GM21619 (cell line): ENCODE measurements around the gene ARMC3.
A peak's percentile ranks its signal among the peaks of the same experiment; 100 is the strongest.
"Not testable (repeated sequence)": the region's sequence is repeated elsewhere in the genome, so short reads cannot be mapped to it uniquely, and the experiment has no call there.

Experiments used
- ATAC-seq: cut with Tn5 transposase; IDR thresholded peaks from one replicate; pipeline ENCODE4 v1.9.1; 2021; ENCODE audit not compliant: unreplicated experiment

Gene ARMC3

GRCh38 chr10:22927661-22928403, at the start of gene ARMC3:
Gene ARMC3, plus strand, starts transcription at chr10:22928053. Its CDS starts 3,944 bp downstream, at chr10:22931997.
- ATAC-seq: peak; percentile 62

DNA sequence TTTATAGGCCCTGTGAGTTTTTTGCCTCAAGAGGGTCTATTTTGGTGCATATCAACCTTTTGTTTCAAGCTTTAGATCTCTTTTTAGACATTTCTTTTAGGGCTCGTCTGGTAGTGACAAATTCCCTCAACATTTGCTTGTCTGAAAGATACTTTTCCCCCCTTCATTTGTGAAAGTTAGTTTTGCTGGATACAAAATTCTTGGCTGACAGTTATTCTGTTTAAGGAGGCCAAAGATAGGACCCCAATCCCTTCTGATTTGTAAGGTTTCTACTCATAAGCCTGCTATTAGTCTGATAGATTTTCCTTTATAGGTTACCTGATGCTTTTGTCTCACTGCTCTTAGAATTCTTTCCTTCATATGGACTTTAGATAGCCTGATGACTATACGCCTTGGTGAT, 36.1 kb upstream of the ARMC3 start:
- no peak for ATAC-seq

DNA sequence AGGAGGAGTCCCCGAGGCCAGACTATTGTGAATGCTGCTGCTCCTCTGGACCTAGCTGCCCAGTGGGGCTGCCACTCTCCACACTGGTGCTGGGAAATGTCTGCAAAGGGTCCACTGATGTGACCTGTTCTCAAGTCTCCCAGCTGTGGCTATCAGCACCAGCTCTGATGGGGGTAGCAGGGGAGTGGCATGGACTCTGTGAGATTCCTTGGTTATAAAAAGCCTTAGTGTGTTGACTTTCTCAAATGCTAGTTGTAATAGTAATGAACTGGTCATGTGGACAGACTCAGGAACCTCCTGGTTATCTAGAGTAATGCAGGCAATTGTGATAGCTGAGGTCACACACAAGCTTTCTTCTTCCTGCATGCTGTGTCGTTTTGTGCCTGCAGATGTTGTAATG, 34.1 kb upstream of the ARMC3 start:
- ATAC-seq: no peak

DNA sequence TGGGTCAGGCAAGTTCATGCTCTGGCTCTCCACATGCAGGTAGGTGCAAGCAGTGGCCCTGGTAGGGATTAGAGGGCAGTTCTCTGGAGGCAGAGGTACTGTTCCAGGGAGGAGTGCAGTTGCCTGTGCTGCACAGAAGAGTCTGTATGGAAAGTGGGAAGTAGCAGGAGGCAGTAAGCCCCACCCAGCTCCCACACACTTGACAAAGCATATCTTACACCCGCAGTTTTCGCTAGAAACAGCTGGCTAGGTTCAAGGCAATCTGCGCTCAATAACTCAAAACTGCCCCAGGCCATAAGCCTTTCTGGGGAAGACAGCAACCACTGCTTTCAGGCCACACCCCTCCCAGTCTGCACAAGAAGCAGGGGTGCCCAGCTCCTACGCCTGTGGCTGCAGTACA, 33.1 kb upstream of the ARMC3 start:
- no peak for ATAC-seq

DNA sequence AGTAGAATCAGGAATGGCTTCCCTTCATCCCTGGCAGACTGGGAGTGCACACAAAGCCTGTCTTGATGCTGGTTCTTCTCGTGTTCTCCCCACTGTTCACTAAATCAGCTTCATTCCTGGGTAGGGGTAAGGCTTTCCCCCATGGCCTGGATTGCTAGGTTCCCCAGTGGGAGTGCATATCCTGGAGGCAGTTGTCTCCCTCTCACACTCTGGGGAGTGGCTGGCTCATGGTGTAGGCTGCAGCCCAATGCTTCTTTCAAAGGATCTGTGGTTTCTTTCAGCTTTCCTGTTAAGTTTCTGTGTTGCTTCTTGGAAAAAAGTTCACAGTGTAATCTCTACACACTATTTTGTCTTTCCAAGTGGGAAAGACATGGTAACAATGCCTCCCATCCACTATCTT, 32.6 kb upstream of the ARMC3 start:
- no peak for ATAC-seq

GRCh38 chr10:22897371-22897770, 30.5 kb upstream of the ARMC3 start:
- no peak for ATAC-seq

- no peak for ATAC-seq
Measured at GRCh38 chr10:22899307-22899706, 28.5 kb upstream of the ARMC3 start.

DNA sequence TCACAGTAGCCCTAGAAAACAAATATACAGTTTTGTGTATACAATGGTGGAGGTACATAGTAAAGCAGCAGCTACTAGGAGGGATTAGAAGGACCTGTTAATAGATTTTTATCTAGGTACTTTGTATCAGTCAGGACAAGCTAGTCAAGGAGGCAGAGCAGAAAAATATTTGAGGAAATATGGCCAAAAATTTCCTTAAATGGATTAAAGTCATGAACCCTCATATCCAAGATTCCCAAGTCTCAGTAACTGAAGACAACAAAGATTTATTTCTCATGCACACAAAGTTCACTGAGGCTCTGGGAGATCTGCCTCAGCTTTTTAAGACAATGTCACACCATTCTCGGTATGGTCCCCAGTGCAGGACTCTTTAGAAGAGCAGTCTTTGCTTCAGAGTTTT, 28.1 kb upstream of the ARMC3 start:
- ATAC-seq: no peak

DNA sequence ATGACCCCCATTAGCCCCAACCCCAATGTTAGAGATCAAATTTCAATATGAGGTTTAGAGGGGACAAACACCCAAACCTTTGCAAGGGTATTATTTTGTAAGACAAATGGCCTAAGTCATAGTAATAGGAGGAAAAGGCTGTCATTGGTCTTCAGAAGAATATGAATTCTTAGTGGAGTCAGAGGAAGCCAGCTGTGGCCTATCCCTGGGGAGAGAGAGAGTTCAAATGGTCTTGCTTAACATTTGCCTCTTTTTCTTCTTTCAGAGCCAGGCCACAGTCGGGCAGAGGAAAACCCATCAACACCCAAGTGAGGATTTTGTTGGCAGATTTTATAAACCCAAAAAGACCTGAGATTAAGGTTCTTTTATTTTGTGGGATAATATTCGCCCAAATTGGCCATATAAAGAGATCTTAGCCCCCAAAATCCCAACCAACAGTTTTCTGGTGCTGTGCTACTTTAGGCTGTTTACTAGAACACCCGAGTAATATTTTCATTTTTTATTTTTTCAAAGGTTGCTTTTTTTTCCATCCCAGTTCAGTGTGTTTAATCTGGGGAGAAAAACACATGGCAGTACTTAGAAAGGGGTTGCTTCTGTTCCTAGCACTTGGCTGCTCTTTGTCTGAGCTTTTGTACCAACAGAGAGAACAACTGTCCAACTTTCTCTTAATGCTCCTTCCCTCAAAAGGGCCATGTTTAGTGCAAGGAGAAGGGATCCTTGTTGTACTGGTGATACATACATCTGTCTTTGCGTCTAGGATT, 26.8 kb upstream of the ARMC3 start:
- ATAC-seq: no peak

GRCh38 chr10:22902147-22902546, 25.7 kb upstream of the ARMC3 start:
- not testable (repeated sequence) for ATAC-seq

DNA sequence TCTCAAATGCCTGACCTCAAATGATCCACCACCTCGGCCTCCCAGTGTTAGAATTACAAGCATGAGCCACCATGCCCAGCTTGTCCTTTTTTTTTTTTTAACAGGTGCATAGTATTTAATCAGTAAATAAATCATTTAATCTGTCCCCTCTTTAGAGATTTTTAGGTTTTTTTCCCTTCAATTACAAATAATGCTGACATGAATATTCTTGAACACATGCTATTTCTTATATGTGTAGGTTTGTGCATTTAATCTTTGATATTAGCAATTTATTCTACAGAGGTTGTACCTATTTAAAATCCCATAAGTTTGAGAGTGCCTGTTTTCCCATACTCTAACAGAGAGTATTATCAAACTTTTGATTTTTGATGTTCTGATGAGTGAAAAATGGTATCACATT, 24.2 kb upstream of the ARMC3 start:
- no peak for ATAC-seq

GRCh38 chr10:22906767-22907166, 21.1 kb upstream of the ARMC3 start:
- ATAC-seq: no peak

DNA sequence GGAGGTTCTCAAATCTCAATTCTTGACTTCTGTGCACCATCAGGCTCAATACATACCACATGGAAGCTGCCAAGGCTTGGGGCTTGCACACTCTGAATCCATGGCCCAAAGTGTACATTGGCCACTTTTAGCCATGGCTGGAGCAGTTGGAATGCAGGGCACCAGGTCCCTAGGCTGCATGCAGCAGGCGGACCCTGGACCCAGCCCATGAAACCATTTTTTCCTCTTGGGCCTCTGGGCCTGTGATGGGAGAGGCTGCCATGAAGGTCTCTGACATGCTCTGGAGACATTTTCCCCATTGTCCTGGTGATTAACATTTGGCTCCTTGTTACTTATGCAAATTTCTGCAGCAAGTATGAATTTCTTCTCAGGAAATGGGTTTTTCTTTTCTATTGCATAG, 19.0 kb upstream of the ARMC3 start:
- no peak for ATAC-seq

DNA sequence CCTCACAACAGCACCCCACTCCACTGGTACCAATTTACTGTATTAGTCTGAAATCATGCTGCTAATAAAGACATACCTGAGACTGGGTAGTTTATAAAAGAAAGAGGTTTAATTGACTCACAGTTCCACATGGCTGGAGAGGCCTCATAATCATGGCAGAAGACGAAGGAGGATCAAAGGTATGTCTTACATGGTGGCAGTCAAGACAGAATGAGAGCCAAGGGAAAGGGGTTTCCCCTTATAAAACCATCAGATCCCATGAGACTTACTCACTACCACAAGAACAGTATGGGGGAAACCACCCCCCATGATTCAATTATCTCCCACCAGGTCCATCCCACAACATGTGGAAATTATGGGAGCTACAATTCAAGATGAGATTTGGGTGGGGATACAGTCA, 18.2 kb upstream of the ARMC3 start:
- not testable (repeated sequence) for ATAC-seq

DNA sequence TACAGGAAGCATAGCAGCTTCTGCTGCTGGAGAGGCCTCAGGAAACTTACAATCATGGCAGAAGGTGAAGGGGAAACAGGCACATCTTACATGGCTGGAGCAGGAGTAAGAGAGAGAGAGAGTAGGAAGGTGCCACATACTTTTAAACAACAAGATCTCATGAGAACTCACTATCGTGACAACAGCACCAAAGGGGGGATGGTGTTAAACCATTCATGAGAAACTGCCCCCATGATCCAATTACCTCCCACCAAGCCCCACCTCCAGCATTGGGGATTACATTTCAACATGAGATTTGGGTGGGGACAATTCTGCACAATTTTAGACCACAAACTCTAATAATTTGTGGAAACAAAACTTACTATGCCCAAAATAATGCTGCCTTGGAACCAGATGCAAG, 16.8 kb upstream of the ARMC3 start:
- ATAC-seq: no peak

- no peak for ATAC-seq
Measured at GRCh38 chr10:22911889-22912762, 15.7 kb upstream of the ARMC3 start.

DNA sequence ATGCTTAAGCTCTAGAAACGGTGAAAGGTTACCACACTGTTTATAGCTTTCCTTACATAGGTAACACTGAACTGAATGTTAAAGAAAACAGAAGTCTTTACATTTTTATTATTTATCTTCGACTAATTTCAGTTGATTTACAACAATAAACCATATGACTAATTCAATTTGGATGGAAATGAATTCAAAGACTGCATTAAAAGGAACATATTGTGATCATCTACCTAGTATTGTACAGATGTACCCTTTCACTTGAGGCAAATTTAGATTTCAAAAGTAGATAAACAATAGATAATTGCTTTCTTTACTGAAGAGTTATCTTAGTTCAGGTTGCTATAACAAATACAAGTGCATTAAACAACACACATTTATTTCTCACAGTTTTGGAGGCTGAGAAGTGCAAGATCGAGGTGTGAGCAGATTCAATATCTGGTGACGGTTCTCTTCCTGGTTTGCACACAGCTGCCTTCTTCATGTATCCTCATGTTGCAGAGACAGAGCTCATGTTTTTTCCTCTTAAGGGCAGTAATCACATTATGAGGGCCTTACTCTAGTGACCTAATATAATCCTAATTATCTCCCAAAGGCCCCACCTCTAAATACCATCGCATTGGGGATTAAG, 15.0 kb upstream of the ARMC3 start:
- ATAC-seq: no peak

GRCh38 chr10:22913474-22914092, 14.3 kb upstream of the ARMC3 start:
- no peak for ATAC-seq

DNA sequence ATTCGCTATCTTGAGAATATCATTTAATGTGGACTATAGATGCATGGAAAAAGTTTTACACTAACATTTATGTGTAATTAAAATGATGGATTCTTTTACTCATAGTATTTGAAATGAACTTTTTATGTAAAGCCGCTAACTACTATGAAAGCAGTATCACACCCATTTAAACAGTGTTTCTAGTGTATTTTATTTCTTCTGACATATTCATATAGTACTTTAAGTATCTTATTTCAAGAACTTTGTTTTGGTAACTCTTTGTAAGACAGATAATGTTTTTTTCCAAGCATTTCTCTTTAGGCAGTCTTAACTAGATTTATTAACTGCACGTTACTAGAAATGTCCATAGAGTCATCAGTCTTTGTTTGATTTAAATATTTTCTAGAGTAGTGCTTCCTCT, 12.5 kb upstream of the ARMC3 start:
- ATAC-seq: no peak

DNA sequence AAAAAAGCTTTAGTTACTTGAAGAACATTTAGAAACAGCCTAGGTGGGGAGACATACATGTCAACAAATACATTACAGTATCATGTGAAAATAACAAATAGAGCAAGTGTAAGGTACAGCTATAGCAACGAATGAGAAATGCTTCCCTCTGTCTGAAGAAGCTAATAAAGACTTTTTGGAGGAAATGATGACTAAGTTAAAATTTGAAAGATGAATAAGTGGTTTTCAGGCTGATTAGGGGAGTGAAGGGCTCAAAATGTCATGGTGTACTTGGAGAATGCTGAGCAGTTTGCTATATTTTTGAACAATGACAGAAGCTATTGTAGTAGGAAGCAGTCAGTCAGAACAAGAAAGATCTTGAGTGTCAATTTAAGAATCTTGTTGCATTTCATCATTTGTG, 2.8 kb upstream of the ARMC3 start:
- ATAC-seq: no peak

- no peak for ATAC-seq
Measured at GRCh38 chr10:22927166-22927565, 687 bp upstream of the ARMC3 start.
